Measurements from ENCODE around the gene HDGF. TPM values are rescaled to one million over a fixed set of nuclear protein-coding genes. Genes with fewer than 3 reads are reported as not detected.

The HDGF gene
- total RNA-seq, 2 experiments from 2014 or later = 232 to 235 TPM

GRCh38 chr1:156742801-156743200 is 8.7 kb downstream of the HDGF start:
- TF ChIP-seq, protein P1, sequence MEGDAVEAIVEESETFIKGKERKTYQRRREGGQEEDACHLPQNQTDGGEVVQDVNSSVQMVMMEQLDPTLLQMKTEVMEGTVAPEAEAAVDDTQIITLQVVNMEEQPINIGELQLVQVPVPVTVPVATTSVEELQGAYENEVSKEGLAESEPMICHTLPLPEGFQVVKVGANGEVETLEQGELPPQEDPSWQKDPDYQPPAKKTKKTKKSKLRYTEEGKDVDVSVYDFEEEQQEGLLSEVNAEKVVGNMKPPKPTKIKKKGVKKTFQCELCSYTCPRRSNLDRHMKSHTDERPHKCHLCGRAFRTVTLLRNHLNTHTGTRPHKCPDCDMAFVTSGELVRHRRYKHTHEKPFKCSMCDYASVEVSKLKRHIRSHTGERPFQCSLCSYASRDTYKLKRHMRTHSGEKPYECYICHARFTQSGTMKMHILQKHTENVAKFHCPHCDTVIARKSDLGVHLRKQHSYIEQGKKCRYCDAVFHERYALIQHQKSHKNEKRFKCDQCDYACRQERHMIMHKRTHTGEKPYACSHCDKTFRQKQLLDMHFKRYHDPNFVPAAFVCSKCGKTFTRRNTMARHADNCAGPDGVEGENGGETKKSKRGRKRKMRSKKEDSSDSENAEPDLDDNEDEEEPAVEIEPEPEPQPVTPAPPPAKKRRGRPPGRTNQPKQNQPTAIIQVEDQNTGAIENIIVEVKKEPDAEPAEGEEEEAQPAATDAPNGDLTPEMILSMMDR (IDR thresholded peaks at IDR 0.05) = no peak
- ATAC-seq = no peak
- Mint-ChIP-seq H3K9me3 (no peaks in the 10 kb centered on the region), H3K4me1 (ENCODE audit: low read depth) (peaks cover 68% of the 10 kb centered on the region), H3K27ac (peak overlapping the region; percentile 95), H3K36me3 (ENCODE audit: low read depth) (peaks cover 71% of the 10 kb centered on the region), H3K4me3 (no peak overlapping the region), H3K27me3 (no peaks in the 10 kb centered on the region)
- intact Hi-C loops (cut with micrococcal nuclease) = no loop called here
- ChIA-PET CTCF (interaction anchor here (1.1 to 5.0 kb wide), 2 partner anchors 15 to 115 kb away, joined by 3 to 71 read pairs; partner anchors contain the start of genes ISG20L2 and METTL25B), POLR2A (interaction anchor here (0.6 to 5.1 kb wide), 7 partner anchors 8 to 153 kb away, joined by 3 to 89 read pairs (median 3); partner anchors contain the start of genes HDGF, ISG20L2, METTL25B and PRCC)
- DNase-seq = no peak

DNA sequence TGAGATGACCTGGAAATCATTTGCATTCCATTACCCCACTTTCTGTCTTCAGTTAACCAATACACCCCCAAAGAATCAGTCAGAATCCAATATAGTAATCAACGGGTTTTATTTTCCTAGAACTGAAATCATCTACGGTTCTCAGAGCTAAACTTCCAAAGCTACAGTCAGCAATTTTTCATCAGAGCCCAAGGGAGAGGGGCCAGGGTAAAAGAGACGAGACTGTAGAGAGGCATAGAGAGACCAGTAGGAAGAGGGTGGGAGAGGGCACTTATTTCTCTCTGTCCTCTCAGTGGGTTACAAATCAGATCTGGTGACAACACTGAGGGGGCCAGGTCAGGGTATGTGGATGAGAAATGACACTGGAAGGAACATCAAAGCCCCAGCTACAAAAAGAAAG is 9.5 kb downstream of the HDGF start:
- Mint-ChIP-seq H3K9me3 (no peaks in the 10 kb centered on the region), H3K27ac (peak overlapping the region; percentile 95), H3K4me1 (ENCODE audit: low read depth) (peaks cover 61% of the 10 kb centered on the region), H3K4me3 (peak overlapping the region; percentile 98), H3K27me3 (no peaks in the 10 kb centered on the region), H3K36me3 (ENCODE audit: low read depth) (peaks cover 74% of the 10 kb centered on the region)
- TF ChIP-seq, protein P1 (IDR thresholded peaks at IDR 0.05) = no peak
- DNase-seq = peak; percentile 40
- no peak for ATAC-seq
- intact Hi-C loops (cut with micrococcal nuclease) = no loop called here
- CTCF ChIA-PET = interaction anchor here (0.8 to 5.0 kb wide), 5 partner anchors 14 to 258 kb away, joined by 3 to 71 read pairs (median 3); partner anchors contain the start of genes ISG20L2 and METTL25B
- POLR2A ChIA-PET = interaction anchor here (0.6 to 5.1 kb wide), 7 partner anchors 9 to 142 kb away, joined by 3 to 89 read pairs (median 7); partner anchors contain the start of genes HDGF, ISG20L2, METTL25B and PRCC

DNA sequence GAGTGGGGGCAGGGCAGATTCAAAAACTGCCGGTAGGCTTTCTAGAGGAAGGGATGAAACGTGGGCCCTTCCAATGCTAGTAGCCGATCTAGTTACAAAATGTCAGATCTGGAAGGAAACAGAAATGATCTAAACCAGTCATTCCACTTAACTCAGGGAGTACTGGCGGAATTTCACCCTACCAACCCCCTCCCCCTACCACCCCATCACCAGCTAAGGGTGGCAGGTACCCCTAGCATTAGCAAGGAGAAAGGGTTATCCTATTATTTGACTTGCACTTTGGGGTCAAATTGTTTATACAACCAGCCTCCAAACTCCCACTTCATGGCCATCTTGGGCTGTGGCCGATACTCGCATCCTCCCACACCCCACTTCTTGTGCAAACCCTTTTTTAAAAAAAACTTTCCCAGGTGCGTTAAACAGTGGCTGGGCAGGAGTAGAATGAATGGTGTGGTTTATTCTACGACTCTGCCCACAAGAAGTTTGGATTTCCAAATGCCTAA is 9.9 kb downstream of the HDGF start:
- Mint-ChIP-seq H3K27ac (peak overlapping the region; percentile 95), H3K4me3 (peak overlapping the region; percentile 98), H3K36me3 (ENCODE audit: low read depth) (peaks cover 74% of the 10 kb centered on the region), H3K9me3 (no peaks in the 10 kb centered on the region), H3K27me3 (no peaks in the 10 kb centered on the region), H3K4me1 (ENCODE audit: low read depth) (peaks cover 56% of the 10 kb centered on the region)
- ChIA-PET POLR2A (interaction anchor here (0.5 to 5.1 kb wide), 9 partner anchors 10 to 240 kb away, joined by 3 to 89 read pairs (median 5); partner anchors contain the start of genes HDGF, ISG20L2, METTL25B and PRCC), CTCF (interaction anchor here (0.8 to 5.0 kb wide), 7 partner anchors 11 to 258 kb away, joined by 3 to 71 read pairs (median 3); partner anchors contain the start of genes ISG20L2, METTL25B and PRCC)
- DNase-seq (peak; percentile 45), ATAC-seq (no peak)
- TF ChIP-seq, protein P1 (IDR thresholded peaks at IDR 0.05) = no peak
- intact Hi-C loops (cut with micrococcal nuclease) = loop anchor here (1.0 kb wide), 1 partner anchor 26 kb away; the partner anchor contains the start of gene PRCC

GRCh38 chr1:156740741-156741480 is 10.6 kb downstream of the HDGF start, which contains the start of gene MRPL24:
Gene MRPL24, minus strand, starts transcription at chr1:156741088. Its CDS starts 2,384 bp downstream, at chr1:156738704.
- Mint-ChIP-seq H3K27me3 (no peaks in the 10 kb centered on the region), H3K9me3 (no peaks in the 10 kb centered on the region), H3K4me3 (peak within 1 kb of the TSS; percentile 98), H3K4me1 (ENCODE audit: low read depth) (peaks cover 50% of the 10 kb centered on the region), H3K27ac (peak within 1 kb of the TSS; percentile 95), H3K36me3 (ENCODE audit: low read depth) (peaks cover 74% of the 10 kb centered on the region)
- ATAC-seq (peak; percentile 89), DNase-seq (peak; percentile 99)
- TF ChIP-seq, protein P1 (IDR thresholded peaks at IDR 0.05) = no peak
- CTCF ChIA-PET = interaction anchor here (1.0 to 5.0 kb wide), 5 partner anchors 11 to 51 kb away, joined by 3 to 71 read pairs (median 4); partner anchors contain the start of genes ISG20L2, METTL25B and PRCC
- intact Hi-C loops (cut with micrococcal nuclease) = loop anchor here (1.0 kb wide), 2 partner anchors 12 to 26 kb away; partner anchors contain the start of gene PRCC
- POLR2A ChIA-PET = interaction anchor here (0.5 to 5.1 kb wide), 8 partner anchors 10 to 240 kb away, joined by 3 to 89 read pairs (median 6); partner anchors contain the start of genes HDGF, ISG20L2, METTL25B and PRCC

Measured in activated CD8-positive, alpha-beta T cell treated with anti-CD3 and anti-CD28 coated beads for 36 hours (primary cell).